ENCODE results near the gene PRAMEF8.
"Not testable (repeated sequence)": the region's sequence is repeated elsewhere in the genome, so short reads cannot be mapped to it uniquely, and the experiment has no call there.

DNA sequence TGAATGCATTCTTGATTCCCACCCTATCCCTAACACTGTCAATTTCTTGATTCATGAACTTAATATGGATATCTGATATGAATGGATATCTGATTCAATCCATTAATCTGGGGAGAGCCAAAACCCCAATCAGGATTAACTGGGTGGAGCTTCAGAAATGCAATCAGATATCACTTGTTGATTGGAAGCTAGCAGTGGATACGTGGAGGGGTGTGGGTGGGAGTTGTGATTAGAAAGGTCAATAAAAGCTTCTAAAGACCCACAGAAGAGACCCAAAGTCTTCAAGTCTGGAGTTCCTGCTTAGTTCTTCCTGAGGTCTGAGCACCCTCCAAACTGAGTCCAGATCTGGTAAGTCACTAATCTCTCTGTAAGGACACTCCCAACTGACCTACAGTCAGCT is 18.3 kb upstream of the PRAMEF8 start, which contains the start of gene PRAMEF33:
- TF ChIP-seq POLR2A (IDR thresholded peaks at IDR 0.05) = not testable (repeated sequence)
- TF ChIP-seq, protein P1, sequence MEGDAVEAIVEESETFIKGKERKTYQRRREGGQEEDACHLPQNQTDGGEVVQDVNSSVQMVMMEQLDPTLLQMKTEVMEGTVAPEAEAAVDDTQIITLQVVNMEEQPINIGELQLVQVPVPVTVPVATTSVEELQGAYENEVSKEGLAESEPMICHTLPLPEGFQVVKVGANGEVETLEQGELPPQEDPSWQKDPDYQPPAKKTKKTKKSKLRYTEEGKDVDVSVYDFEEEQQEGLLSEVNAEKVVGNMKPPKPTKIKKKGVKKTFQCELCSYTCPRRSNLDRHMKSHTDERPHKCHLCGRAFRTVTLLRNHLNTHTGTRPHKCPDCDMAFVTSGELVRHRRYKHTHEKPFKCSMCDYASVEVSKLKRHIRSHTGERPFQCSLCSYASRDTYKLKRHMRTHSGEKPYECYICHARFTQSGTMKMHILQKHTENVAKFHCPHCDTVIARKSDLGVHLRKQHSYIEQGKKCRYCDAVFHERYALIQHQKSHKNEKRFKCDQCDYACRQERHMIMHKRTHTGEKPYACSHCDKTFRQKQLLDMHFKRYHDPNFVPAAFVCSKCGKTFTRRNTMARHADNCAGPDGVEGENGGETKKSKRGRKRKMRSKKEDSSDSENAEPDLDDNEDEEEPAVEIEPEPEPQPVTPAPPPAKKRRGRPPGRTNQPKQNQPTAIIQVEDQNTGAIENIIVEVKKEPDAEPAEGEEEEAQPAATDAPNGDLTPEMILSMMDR (IDR thresholded peaks at IDR 0.05) = not testable (repeated sequence)
